ENCODE measurements around the gene PACSIN1.

DNA sequence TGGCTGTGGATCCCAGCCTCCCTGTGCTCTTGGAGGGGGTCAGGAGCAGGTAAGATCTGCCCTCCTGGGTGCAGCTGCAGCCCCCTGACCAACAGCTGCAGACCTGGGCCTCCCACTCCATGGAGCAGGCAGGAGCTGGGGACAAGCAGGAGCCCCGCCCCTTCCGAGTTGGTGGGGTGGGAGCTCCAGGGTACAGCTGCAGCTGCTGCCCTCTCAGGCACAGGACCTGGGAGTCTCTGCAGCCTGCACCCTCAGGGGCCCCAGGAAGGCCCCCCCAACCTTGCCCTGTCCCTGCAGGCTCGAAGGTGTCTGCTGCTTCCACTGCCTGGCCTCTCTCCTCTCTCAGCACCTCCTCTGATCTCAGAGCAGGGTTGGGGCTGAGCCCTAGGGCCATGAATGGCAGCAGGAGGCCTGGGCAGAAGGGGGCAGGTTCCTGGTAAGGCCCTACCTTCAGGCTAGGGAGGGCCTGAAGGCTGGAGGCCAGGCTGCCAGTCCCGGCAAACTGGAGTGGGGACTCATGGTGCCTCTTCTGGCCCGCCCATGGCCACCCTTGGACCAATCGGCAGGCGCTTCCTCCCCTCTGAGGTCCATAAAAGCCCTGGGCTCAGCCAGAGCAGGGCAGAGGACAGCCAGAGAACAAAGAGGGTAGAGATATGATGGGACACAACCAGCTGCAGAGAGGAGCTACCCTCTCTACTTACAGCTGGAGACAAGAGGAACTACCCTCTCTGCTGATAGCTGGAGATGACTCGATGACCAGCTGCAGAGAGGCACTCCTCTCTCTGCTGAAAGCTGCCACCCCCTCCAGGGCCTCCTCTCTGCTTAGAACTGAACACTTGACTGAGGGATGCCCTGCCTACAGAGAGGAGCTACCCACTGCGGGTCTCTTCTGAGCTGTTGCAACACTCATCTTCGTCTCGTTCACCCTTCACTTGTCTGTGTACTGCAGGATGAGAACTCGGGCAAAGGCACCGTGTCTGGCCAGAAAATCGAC, 7.8 kb upstream of the PACSIN1 start:
- no peak for TF ChIP-seq GATA3 (IDR thresholded peaks at IDR 0.05; ENCODE audit: low read depth, low read length)
- TF ChIP-seq GATA2 (IDR thresholded peaks at IDR 0.05; ENCODE audit: low read depth, low read length): no peak

Data from SH-SY5Y (cell line).